AG10803 (cell line): ENCODE results near the gene RAD51B.

Experiments used
- DNase-seq: peaks from one replicate; pipeline ENCODE4 v3.0.0; 2010; ENCODE audit warnings: low read depth
- H3K4me3 ChIP-seq: 2 replicates; pipeline ENCODE4 v1.5.1; 2011; ENCODE audit warnings: mild to moderate bottlenecking, low read length, control low read depth
- TF ChIP-seq, protein P1 (sequence below): conservative IDR thresholded peaks from 2 replicates; pipeline ENCODE4 v1.5.1; 2011; ENCODE audit warnings: mild to moderate bottlenecking, low read length, control low read depth, inconsistent platforms

RAD51B gene

GRCh38 chr14:68008491-68008890, 188.9 kb downstream of the RAD51B start:
- DNase-seq: no peak
- TF ChIP-seq, protein P1, sequence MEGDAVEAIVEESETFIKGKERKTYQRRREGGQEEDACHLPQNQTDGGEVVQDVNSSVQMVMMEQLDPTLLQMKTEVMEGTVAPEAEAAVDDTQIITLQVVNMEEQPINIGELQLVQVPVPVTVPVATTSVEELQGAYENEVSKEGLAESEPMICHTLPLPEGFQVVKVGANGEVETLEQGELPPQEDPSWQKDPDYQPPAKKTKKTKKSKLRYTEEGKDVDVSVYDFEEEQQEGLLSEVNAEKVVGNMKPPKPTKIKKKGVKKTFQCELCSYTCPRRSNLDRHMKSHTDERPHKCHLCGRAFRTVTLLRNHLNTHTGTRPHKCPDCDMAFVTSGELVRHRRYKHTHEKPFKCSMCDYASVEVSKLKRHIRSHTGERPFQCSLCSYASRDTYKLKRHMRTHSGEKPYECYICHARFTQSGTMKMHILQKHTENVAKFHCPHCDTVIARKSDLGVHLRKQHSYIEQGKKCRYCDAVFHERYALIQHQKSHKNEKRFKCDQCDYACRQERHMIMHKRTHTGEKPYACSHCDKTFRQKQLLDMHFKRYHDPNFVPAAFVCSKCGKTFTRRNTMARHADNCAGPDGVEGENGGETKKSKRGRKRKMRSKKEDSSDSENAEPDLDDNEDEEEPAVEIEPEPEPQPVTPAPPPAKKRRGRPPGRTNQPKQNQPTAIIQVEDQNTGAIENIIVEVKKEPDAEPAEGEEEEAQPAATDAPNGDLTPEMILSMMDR: no peak
- H3K4me3 ChIP-seq: no peak overlapping the region

DNA sequence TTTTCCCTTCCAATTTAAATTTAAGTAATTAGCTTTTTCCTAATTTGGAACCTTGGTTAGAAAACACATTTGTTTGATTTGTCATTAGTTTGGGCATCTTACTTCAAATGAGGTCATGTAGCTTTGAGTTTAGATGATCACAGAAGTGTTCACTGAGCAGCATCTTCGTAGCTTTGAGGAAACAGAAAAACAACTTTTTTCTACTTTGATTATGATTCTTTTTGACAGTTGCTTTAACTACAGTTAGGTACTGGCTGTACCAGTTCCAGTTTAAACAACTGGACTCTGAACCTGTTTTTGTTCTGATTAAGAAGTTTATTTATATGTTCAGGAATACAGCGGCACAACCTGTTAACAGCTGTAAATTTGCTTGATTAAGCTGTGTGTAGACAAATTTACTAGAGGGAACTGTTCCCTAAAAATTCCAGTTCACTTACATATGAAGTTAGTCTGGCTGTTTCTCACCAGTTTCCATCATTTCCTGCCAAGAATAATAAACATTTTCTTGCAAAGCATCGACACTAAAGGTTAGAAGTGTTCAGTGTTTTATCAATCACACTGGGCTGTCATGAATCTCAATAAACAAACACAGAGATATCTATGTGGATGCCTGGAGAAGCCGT, 191.9 kb downstream of the RAD51B start:
- DNase-seq: peak; percentile 56
- TF ChIP-seq, protein P1: no peak
- no peak overlapping the region for H3K4me3 ChIP-seq

DNA sequence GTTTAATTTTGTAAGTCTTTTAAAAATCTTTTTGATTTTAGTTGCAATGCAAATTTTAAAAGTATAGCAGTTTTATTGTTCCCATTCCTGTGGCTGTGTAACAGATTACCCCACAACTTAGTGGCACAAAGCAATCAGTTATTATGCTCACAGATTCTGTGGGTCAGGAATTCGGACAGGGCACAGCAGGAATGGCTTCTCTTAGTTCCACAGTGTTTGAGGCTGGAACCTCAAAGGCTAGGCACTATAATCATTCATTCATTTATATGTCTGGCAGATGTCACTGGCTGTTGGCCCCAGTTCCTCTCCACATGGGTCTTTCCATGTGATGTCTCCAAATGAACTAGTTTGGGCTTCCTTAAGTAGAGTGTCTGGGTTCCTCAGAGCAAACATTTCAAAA, 193.3 kb downstream of the RAD51B start:
- DNase-seq: no peak
- TF ChIP-seq, protein P1: no peak
- no peak overlapping the region for H3K4me3 ChIP-seq

- H3K4me3 ChIP-seq: no peak overlapping the region
- DNase-seq: no peak
- TF ChIP-seq, protein P1: no peak
Measured at GRCh38 chr14:68013326-68013725, 193.7 kb downstream of the RAD51B start.

- DNase-seq: no peak
- TF ChIP-seq, protein P1: no peak
- no peak overlapping the region for H3K4me3 ChIP-seq
Measured at GRCh38 chr14:68014771-68015170, 195.2 kb downstream of the RAD51B start.

DNA sequence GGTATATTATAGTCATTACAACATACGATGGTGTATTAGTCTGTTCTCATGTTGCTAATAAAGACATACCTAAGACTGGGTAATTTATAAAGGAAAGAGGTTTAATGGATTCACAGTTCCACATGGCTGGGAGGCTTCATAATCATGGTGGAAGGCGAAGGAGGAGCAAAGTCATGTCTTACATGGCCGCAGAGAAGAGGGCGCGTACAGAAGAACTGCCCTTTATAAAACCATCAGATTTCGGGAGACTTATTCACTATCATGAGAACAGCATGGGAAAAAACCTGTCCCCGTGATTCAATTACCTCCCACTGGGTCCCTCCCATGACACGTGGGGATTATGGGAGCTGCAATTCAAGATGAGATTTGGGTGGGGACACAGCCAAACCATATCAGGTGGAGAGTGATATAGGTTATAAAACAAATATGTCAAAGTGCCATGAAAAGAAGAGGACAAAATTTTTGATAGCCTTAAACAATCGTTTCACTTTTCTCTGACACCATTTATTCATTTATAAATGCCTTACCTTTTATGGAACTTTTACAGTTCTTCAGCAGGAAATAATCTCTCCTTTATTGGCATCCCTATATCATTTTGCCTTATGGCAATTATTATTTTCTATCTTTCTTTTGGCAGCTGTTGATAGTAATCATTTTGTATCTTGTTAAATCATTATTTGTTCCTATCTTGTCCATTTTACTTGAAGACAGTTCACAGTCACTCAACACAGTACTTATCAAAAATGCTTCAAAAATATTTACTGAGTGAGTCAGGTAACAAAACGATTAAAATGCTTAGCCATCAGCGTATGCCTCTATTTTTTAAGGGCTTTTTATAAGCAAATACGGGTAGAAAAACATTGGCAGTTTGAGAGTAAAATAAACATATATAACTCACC, 196.0 kb downstream of the RAD51B start:
- DNase-seq: no peak
- TF ChIP-seq, protein P1: no peak
- no peak overlapping the region for H3K4me3 ChIP-seq

DNA sequence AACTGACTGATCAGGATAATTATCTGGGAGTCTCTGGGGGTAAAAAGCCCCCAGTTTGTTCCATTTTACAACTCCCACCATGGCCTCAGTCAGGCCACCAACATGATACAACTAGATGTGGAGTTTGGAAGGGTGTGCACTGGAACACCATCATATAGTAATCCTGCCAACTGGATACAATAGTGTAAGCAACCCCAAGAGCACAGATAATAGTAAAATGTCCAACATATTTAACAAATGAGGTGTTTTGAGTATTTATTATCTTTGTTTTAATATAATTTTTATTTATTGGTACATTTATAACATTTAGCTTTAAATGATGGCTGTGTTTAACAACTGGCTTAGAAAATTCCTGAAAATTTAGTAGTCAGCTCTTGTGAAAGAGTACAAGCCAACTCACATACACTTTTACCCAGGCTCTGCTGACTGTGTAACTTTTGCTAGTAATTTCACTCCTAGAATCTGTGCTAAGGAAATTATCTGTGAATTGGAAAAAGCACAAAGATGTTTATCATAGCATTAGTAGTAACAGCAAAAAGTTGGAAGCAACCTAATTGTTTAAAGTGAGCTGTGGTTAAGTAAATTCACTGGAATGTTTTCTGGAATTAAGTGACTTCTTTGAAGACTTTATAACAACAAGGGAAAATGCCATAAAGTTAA, 196.8 kb downstream of the RAD51B start:
- peak; percentile 63 for DNase-seq
- H3K4me3 ChIP-seq: no peak overlapping the region
- TF ChIP-seq, protein P1: no peak
